MM.1S (cell line): ENCODE measurements around the gene LMBRD1.
"Not testable (repeated sequence)": the region's sequence is repeated elsewhere in the genome, so short reads cannot be mapped to it uniquely, and the experiment has no call there.

ENCODE experiments used
- DNase-seq: peaks from one replicate; pipeline ENCODE4 v3.0.0-alpha.2; 2015
- H2AFZ ChIP-seq: fragments of 300-600 bp; sonication (generic); 2 replicates; pipeline ENCODE4 v1.6.0; 2016; ENCODE audit warnings: antibody characterized with exemption, low read length
- H3F3A ChIP-seq: fragments of 300-600 bp; sonication (generic); 2 replicates; pipeline ENCODE4 v1.6.1; 2016; ENCODE audit warnings: mild to moderate bottlenecking, antibody characterized with exemption, low read length, moderate library complexity, mixed read lengths; ENCODE audit not compliant: insufficient read depth
- H3K27ac ChIP-seq: fragments of 300-600 bp; sonication (generic); 2 replicates; pipeline ENCODE4 v1.5.1; 2016; ENCODE audit warnings: mild to moderate bottlenecking, low read length
- H3K27me3 ChIP-seq: fragments of 300-600 bp; sonication (generic); replicated peaks from 2 replicates; pipeline ENCODE4 v1.6.0; 2016; ENCODE audit warnings: low read length; ENCODE audit not compliant: insufficient read depth
- H3K36me3 ChIP-seq: fragments of 300-600 bp; sonication (generic); replicated peaks from 2 replicates; pipeline ENCODE4 v1.6.1; 2016; ENCODE audit warnings: mild to moderate bottlenecking, low read length, mixed read lengths; ENCODE audit not compliant: insufficient read depth
- H3K4me1 ChIP-seq: fragments of 300-600 bp; sonication (generic); 2 replicates; pipeline ENCODE4 v1.6.1; 2016; ENCODE audit warnings: low read length, mixed read lengths
- H3K4me2 ChIP-seq: fragments of 300-600 bp; sonication (generic); 2 replicates; pipeline ENCODE4 v1.6.0; 2016; ENCODE audit warnings: low read depth, low read length
- H3K4me3 ChIP-seq: fragments of 300-600 bp; sonication (generic); 2 replicates; pipeline ENCODE4 v1.5.1; 2016; ENCODE audit warnings: low read length, mixed read lengths
- H3K79me2 ChIP-seq: fragments of 300-600 bp; sonication (generic); 2 replicates; pipeline ENCODE4 v1.6.1; 2016; ENCODE audit warnings: mixed run types, low read length, mixed read lengths
- H3K9ac ChIP-seq: fragments of 300-600 bp; sonication (generic); 2 replicates; pipeline ENCODE4 v1.6.1; 2016; ENCODE audit warnings: low read length, mixed read lengths
- H3K9me2 ChIP-seq: fragments of 300-600 bp; sonication (generic); replicated peaks from 2 replicates; pipeline ENCODE4 v1.6.1; 2016; ENCODE audit warnings: mild to moderate bottlenecking, low read length, mixed read lengths; ENCODE audit not compliant: insufficient read depth
- H3K9me3 ChIP-seq: fragments of 300-600 bp; sonication (generic); replicated peaks from 2 replicates; pipeline ENCODE4 v1.6.1; 2016; ENCODE audit warnings: mild to moderate bottlenecking, low read length, mixed read lengths; ENCODE audit not compliant: insufficient read depth
- H4K20me1 ChIP-seq: fragments of 300-600 bp; sonication (generic); 2 replicates; pipeline ENCODE4 v1.6.1; 2016; ENCODE audit warnings: mild to moderate bottlenecking, low read length, moderate library complexity, mixed read lengths; ENCODE audit not compliant: insufficient read depth
- CTCF ChIP-seq: fragments of 300-600 bp; sonication (generic); IDR thresholded peaks from 2 replicates; pipeline ENCODE4 v1.5.1; 2016; ENCODE audit warnings: antibody characterized with exemption, low read length, mixed read lengths
- EZH2 ChIP-seq: fragments of 300-600 bp; sonication (generic); optimal IDR thresholded peaks from 2 replicates; pipeline ENCODE3; 2017; ENCODE audit warnings: low read depth, mild to moderate bottlenecking, antibody characterized with exemption, low read length, mixed read lengths
- EZH2phosphoT487 ChIP-seq: fragments of 300-600 bp; sonication (generic); IDR thresholded peaks from 2 replicates; pipeline ENCODE4 v1.6.1; 2018; ENCODE audit warnings: antibody characterized with exemption, low read length

Gene LMBRD1

GRCh38 chr6:69789578-69789977 lies 7.2 kb downstream of the LMBRD1 start:
- 0 out of 2 replicates have a peak, but pooled peaks cover 3% of the 10 kb centered on the region for H3F3A ChIP-seq
- no peaks in the 10 kb centered on the region for H3K9me3 ChIP-seq
- no peak overlapping the region for H3K4me2 ChIP-seq
- no peak overlapping the region for H3K4me3 ChIP-seq
- no peak overlapping the region for H3K27ac ChIP-seq
- H4K20me1 ChIP-seq, result no peaks in the 10 kb centered on the region
- TF ChIP-seq EZH2phosphoT487, result no peak
- TF ChIP-seq CTCF, result no peak
- no peak for TF ChIP-seq EZH2
- H3K27me3 ChIP-seq, result no peaks in the 10 kb centered on the region
- H3K79me2 ChIP-seq, result peaks cover 53% of the 10 kb centered on the region
- peaks cover 9% of the 10 kb centered on the region for H3K4me1 ChIP-seq
- H3K9me2 ChIP-seq, result no peaks in the 10 kb centered on the region
- no peaks in the 10 kb centered on the region; the same call in 1 of the 2 replicates for H3K36me3 ChIP-seq
- DNase-seq, result no peak
- H3K9ac ChIP-seq, result no peak overlapping the region
- no peak overlapping the region for H2AFZ ChIP-seq

- H3K9me3 ChIP-seq, H3K27ac ChIP-seq, H3K4me3 ChIP-seq, H3K27me3 ChIP-seq, H3K36me3 ChIP-seq, H3K4me1 ChIP-seq, H4K20me1 ChIP-seq, H2AFZ ChIP-seq, H3K9me2 ChIP-seq, H3F3A ChIP-seq, H3K9ac ChIP-seq, DNase-seq, H3K4me2 ChIP-seq: not testable (repeated sequence)
- peaks cover 39% of the 10 kb centered on the region for H3K79me2 ChIP-seq
Measured at GRCh38 chr6:69787436-69787835, 9.4 kb downstream of the LMBRD1 start.

- Histone ChIP-seq H3K36me3 (no peaks in the 10 kb centered on the region; the same call in 1 of the 2 replicates), H3K27me3 (no peaks in the 10 kb centered on the region), H3K4me3 (no peak overlapping the region), H3K27ac (no peak overlapping the region), H3K4me2 (no peak overlapping the region), H3K9me2 (no peaks in the 10 kb centered on the region), H3K9ac (no peak overlapping the region), H3K4me1 (peaks cover 8% of the 10 kb centered on the region), H2AFZ (no peak overlapping the region), H4K20me1 (no peaks in the 10 kb centered on the region), H3K79me2 (peaks cover 31% of the 10 kb centered on the region), H3F3A (0 out of 2 replicates have a peak, but pooled peaks cover 3% of the 10 kb centered on the region), H3K9me3 (no peaks in the 10 kb centered on the region)
- DNase-seq, result no peak
- no peak for TF ChIP-seq EZH2phosphoT487
- no peak for TF ChIP-seq EZH2
- no peak for TF ChIP-seq CTCF
Measured at GRCh38 chr6:69785697-69786096, 11.1 kb downstream of the LMBRD1 start.

GRCh38 chr6:69784595-69785377 lies 12.0 kb downstream of the LMBRD1 start:
- no peak overlapping the region for H2AFZ ChIP-seq
- H3K79me2 ChIP-seq, result peaks cover 24% of the 10 kb centered on the region
- no peak overlapping the region for H3K27ac ChIP-seq
- H3F3A ChIP-seq, result 0 out of 2 replicates have a peak, but pooled peaks cover 3% of the 10 kb centered on the region
- no peaks in the 10 kb centered on the region for H3K9me2 ChIP-seq
- DNase-seq, result peak; percentile 29
- 0 out of 2 replicates have a peak, but pooled peaks have one; percentile 9 for TF ChIP-seq CTCF
- no peak for TF ChIP-seq EZH2
- no peaks in the 10 kb centered on the region for H3K27me3 ChIP-seq
- H3K4me3 ChIP-seq, result no peak overlapping the region
- no peaks in the 10 kb centered on the region for H4K20me1 ChIP-seq
- no peak overlapping the region for H3K9ac ChIP-seq
- no peaks in the 10 kb centered on the region; the same call in 1 of the 2 replicates for H3K36me3 ChIP-seq
- peak overlapping the region; percentile 26 for H3K4me2 ChIP-seq
- H3K4me1 ChIP-seq, result peaks cover 8% of the 10 kb centered on the region
- no peaks in the 10 kb centered on the region for H3K9me3 ChIP-seq
